Activated gamma-delta T cell treated with anti-CD3 and anti-CD28 coated beads, Interleukin-2, amount 50 U/mL, for 16 hours (primary cell): ENCODE data around the gene LTBP1.

Experiments
- DNase-seq: peaks from one replicate; pipeline ENCODE4 v3.0.0-alpha.2; 2020; ENCODE audit warnings: low read depth

Gene LTBP1

DNA sequence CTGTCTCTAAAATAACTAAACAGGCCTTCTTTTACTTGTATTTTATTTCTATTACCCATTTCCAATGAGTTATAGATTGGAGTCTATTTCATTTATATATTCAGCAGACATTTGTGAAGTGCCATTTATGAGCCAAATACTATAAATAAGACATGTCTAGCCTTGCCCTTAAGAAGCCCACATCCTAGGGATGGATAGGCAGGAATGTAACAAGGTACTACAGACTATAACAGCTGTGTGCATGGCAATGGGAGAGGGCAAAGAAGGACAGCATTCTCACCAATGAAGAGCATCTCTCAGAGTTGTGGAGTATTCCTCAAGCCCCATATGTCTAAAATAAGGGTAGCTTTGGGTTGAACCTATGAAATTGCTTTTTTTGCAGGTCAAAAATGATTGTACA is 367.8 kb downstream of the LTBP1 start:
- no peak for DNase-seq

DNA sequence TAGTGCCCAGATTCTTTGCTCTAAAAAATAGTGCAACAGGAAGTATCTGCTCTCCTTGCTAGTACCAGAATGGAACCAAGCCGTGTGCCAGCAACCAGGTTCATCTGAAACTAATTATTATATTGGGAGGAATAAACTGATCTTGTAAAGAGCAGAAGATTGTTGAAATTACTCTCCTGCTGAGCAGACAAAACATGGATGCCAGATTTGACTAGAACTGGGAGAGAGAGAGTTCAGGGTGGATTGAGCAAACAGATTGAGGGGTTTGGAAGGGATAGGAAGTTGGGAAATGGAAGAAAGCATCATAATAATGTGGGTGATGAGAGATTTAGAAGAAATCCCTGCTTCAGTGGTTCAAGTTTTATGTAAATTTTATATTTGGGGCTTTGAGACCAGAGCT is 369.6 kb downstream of the LTBP1 start:
- no peak for DNase-seq

DNA sequence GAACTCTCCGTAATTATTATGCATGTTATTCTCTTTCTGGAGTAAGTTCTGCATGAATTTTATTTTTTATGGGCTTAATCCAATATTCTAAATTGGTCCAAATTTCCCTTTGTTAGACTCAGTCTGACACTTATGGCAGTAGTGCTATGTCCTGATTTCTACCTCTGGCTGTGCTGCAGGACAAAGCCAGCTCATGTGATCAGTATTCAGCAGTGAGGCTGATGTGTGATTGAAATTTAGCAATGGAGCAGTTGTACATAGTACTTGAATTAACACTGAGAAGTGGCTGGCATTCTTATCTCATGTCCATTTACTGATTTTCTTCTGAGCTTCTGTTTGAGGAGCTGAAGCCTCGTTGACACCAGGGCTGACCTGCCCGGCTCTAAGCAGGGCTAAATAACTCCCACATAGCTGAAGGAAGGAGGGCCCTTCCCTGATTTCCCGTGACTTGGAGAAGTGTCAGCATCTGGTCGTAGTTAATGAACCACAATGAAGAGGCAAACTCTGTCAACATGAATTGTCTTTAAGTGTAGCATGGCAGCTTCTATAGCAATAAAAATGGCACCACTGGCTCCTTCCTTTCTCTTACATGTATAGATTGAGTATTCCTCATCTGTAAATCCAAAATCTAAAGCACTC is 370.7 kb downstream of the LTBP1 start:
- DNase-seq, result no peak

DNA sequence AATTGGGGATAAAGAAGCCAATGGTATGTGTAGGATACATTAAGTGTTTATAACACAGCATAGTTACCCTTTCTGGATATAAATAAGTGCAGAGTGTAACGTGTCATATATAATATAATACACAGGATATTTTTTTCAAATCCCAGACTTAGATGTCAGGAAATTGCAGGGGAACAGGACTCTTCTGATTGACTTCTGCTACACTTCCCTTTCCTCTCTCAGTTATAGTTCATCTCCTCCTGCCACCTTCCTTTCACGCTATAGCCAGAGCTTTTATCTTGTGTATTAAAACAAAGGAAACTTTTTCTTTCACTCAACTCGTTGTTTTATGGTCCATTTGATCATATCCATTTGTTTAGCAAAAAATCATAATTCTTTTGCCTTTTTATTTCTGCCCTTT is 371.7 kb downstream of the LTBP1 start:
- no peak for DNase-seq

- DNase-seq, result no peak
Observed at GRCh38 chr2:33320573-33320972, 373.8 kb downstream of the LTBP1 start.

DNA sequence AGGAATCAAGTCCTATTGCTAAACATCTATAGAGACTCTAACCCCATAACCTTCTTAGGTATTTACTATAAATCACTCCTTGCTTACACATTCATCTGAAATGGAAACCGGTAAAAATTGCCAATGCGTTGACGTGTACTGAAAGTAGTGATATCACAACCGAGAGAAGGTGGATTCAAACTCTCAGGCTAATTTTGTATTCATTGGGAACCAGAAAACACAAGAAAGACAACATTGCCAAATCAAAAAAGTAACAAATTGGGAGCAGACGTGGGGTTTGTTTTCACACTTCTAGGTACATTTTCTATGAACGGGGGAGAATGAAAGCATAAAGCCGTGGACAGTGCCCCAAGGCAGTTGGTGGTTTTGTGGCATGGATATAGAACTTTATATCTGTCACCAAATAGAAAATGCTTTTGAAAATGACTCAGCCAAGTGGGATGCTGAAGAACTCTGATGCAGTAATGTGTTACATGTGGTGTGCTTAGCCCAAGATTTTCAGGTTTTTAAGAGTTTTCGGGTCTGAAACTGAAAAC is 374.6 kb downstream of the LTBP1 start:
- no peak for DNase-seq

GRCh38 chr2:33321876-33322483 is 375.2 kb downstream of the LTBP1 start:
- no peak for DNase-seq

GRCh38 chr2:33322612-33323011 is 375.9 kb downstream of the LTBP1 start:
- no peak for DNase-seq

DNA sequence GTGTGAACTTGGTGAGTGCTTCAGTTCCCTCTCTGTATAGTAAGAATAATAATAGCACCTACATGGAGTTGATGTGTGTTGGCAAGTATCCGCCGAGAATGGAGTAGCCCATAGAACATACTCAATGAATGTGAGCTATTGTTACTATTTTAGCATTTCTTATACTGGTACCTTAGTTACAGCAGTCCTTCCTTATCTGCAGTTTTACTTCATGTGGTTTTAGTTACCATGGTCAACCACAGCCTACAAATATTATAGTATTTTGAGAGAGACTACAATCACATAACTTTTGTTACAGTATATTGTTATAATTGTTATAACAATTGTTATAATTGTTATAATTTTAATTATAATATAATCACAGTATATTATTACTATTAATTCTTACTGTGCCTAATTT is 377.2 kb downstream of the LTBP1 start:
- no peak for DNase-seq

- DNase-seq, result no peak
Observed at GRCh38 chr2:33326100-33326499, 379.3 kb downstream of the LTBP1 start.

DNA sequence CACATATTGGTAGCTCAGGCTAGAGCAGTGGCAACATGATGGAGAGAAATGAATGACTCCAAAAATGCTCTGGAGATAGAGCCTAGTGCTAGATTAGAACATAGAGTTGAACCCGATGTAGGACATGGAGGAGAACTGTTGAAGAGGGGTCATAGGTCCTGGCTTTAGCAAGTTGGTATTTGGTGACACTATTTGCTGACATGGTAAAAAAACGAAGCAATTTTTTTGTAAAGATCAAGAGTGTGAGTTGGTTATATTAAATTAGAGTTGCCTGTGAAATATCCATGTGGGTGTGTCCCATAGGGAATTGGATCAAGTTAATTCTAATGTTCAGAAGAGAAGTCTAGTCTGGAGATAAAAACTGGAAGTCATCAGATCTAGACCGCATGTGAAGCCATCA is 386.7 kb downstream of the LTBP1 start:
- DNase-seq, result no peak

DNA sequence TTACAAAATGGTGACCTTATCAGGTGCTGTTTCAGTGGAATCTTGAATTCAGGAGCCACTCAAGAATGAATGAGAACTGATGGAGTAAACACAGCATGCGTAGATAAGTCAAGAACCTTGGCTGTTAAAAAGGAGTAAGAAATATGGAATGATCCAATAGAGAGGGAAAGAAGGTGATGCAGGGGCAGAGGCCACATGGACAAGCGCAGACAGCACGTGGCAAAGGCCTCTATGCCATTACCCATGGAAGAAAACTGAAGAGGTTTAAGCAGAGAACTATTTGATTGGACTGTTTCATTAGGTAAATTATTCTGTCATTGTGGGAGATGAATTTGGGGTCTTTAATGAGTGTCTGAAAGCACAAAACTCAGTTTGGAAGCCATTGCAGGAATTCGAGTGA is 387.3 kb downstream of the LTBP1 start:
- DNase-seq, result no peak

DNA sequence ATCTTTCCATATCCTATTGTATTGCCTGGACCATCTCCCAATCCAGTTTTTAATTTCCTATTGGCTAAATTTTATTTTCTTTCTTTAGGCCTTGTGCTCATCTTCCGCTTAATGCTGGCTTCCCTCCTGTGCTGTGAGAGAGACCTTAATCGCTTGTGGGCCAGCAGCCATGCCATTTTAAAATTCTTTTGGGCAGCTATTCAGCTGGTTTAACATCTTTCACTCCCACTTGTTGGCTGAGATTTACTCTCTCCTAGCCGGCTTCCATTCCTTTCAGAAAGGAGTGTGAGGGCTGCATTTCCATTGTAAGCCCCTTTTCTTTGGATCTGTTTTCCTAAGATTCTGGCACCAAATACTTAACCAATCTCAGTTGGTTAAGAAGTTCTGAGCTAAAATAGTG is 388.8 kb downstream of the LTBP1 start:
- no peak for DNase-seq

DNA sequence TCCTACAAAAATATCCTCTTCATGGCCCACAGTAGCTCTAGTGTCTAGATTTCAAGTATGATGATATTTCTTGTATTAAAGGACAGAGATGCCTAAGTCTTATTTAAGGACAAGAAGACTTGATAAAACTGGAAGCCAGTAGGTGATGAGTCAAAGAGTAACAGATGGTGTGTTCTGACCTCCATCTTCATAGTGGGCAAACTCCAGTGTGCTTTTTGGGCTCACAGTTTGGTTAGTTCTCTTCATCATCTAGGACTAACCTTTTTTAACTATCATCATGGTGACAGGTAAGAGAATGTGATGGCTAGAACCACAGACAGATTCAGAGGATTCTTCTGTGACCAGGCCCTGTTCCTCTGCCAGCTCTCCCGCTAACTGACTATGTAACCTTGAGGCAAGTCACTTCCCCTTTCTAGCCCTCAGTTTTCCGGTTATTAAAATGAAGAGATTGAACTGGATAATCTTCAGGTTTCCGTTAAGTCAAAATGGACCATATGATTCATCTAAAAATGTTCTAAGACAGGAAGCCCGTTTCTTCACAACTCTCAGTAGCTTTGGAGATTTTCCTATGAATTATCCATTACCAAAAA is 389.4 kb downstream of the LTBP1 start:
- DNase-seq, result no peak

DNA sequence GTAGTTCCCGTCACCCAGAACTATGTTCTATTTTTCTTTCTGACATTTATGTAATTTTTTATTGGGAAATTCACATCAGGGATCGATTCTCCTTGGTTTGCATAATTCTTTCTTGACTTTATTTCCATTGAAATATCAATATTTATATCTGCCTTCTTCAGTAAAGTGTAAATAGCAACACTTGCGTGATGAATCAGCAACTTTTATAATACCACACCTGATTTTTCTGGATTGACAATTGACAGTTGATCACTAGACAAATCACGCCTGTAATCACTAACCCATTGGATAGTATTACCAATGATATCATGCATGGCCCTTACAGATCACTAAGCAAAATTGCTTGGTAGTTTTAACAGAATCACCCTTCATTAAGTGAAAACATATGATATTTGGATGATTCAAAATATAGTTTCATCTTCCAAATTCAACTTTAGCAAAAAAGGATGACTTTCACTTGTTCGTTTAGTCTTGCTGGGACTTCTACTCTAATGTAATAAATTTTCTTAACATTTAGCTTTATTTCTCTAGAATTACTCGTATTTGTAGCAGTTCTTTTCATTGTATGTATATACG is 390.7 kb downstream of the LTBP1 start:
- no peak for DNase-seq

DNA sequence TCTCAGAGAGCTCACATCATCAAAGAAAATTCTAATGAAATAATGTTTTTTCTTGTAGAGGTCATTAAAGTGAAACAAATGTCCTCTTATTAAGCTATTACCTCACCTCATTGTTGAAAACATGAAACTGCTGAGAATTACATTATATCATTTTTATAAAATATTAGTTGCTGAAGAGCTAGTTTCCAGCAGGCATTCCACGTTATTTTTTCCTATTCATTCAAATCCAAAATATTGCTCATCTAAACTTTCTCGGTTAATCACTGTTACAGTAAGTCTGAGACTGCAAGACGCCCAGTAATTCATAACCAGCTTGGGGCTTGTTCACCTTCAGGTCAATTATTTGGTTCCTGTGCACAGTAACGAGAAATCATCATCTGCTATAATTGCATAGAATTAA is 391.2 kb downstream of the LTBP1 start:
- no peak for DNase-seq

DNA sequence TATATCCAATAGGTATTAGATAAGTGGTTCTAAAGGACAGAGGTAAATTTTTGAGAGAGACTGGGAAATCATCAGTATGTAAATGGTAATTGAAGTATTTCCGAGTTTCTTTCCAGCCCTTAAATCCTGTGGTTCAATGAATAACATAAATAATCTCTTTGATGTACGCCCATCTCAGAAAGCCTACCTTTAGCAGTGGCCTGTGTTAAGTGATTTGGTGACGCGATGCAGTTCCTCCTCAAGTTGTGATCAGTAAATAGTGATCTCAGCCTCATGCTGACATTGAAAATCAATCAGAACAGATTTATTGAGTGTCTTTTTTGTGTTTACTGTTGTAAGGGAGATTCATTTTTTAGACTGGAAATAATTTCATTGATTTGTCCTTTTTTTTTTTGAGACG is 392.5 kb downstream of the LTBP1 start:
- no peak for DNase-seq

DNA sequence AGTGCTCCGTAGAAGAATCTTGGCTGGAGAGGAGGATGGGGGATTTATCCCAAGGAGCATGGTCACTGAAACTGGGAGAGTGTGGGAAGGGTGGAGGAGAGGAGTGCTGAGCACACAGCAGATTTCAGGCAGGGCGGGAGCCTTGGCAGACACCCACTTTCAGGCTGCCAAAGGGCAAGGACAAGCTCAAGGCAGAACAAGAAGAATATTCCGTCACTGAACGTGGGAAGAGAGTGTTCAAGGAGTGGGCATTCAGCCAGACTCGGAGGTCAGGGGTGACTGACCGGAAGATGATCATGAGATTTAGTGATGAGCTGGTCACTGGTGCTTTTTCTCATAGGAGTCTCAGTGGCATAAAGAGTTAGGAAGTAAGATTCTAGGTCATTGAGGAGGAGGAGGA is 393.5 kb downstream of the LTBP1 start:
- no peak for DNase-seq

- DNase-seq, result no peak
Observed at GRCh38 chr2:33342171-33342570, 395.4 kb downstream of the LTBP1 start.

DNA sequence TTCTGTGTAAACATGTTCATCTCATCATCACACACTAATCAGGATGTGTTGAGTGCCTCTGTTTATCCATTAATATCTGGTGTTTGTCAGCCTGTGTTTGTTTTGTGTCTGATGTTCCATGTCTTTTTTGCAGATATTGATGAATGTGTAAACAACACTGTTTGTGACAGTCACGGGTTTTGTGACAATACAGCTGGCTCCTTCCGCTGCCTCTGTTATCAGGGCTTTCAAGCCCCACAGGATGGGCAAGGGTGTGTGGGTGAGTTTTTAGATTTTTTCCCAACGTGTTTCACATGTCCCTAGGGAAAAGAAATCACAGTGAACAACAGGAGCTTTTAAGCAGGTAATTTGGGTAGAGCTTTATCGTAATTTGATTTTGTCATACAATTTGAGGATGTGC is 396.0 kb downstream of the LTBP1 start:
- DNase-seq, result no peak

- no peak for DNase-seq
Observed at GRCh38 chr2:33343387-33343895, 396.7 kb downstream of the LTBP1 start.

DNA sequence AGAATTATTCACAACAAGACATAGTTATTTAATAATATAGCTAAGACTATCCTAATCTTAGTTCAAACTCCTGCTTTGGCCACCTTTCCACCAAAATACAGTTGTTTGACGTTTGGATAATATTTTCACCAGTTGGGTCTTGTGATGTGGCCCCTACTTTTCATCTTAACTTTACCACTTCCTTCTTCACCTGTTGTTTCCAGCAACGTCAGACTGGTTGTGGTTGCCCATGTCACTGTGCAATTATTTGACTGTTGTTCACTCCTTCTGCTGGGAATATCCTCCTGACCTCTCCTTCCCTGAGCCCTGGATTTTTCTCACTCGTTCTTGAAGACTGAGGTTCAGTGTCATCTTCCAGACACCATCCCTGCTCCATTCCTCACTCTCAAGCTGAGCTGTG is 397.5 kb downstream of the LTBP1 start:
- DNase-seq, result no peak

- DNase-seq, result no peak
Observed at GRCh38 chr2:33347856-33348255, 401.1 kb downstream of the LTBP1 start.
